Glomerular endothelial cell (primary cell): ENCODE results near the gene PSMD11. TPM values are rescaled to one million over a fixed set of nuclear protein-coding genes. Genes with fewer than 3 reads are reported as not detected.
"Not testable (repeated sequence)": the region's sequence is repeated elsewhere in the genome, so short reads cannot be mapped to it uniquely, and the experiment has no call there.

Experiments used
- DNase-seq: peaks from one replicate; pipeline ENCODE4 v3.0.0-alpha.2; 2011; ENCODE audit warnings: low read depth, low spot score; ENCODE audit errors: extremely low read depth
- total RNA-seq: library from RNA; depleted of rRNA; stranded (reverse); fragments of >200 nt; gene quantifications from 2 replicates; pipeline ENCODE4 v1.2.3, GENCODE V29; 2015

The PSMD11 gene
- total RNA-seq = 88.7 and 99.8 TPM in 2 replicates

GRCh38 chr17:32444301-32445073, at the start of gene PSMD11:
TSS of gene PSMD11 (plus strand) at chr17:32444510. CDS start at chr17:32444524, 14 bp downstream.
- peak; percentile 60 for DNase-seq

- no peak for DNase-seq
Measured at GRCh38 chr17:32396343-32396742, 48.0 kb upstream of the PSMD11 start.

- DNase-seq = no peak
Measured at GRCh38 chr17:32398946-32399345, 45.4 kb upstream of the PSMD11 start.

GRCh38 chr17:32410085-32410484, 34.2 kb upstream of the PSMD11 start:
- DNase-seq = not testable (repeated sequence)

- no peak for DNase-seq
Measured at GRCh38 chr17:32426894-32427293, 17.4 kb upstream of the PSMD11 start.

- DNase-seq = no peak
Measured at GRCh38 chr17:32429598-32429997, 14.7 kb upstream of the PSMD11 start.

- DNase-seq = no peak
Measured at GRCh38 chr17:32440722-32441121, 3.6 kb upstream of the PSMD11 start.

- no peak for DNase-seq
Measured at GRCh38 chr17:32441886-32442285, 2.4 kb upstream of the PSMD11 start.

- DNase-seq = no peak
Measured at GRCh38 chr17:32443827-32444300, 446 bp upstream of the PSMD11 start.

GRCh38 chr17:32445074-32445415, 735 bp downstream of the PSMD11 start:
- DNase-seq = no peak

GRCh38 chr17:32445497-32445896, 1.2 kb downstream of the PSMD11 start:
- DNase-seq = no peak

GRCh38 chr17:32445971-32446370, 1.7 kb downstream of the PSMD11 start:
- no peak for DNase-seq

GRCh38 chr17:32446949-32447348, 2.6 kb downstream of the PSMD11 start:
- DNase-seq = no peak

GRCh38 chr17:32449963-32450362, 5.7 kb downstream of the PSMD11 start:
- DNase-seq = no peak

- not testable (repeated sequence) for DNase-seq
Measured at GRCh38 chr17:32450379-32450778, 6.1 kb downstream of the PSMD11 start.

GRCh38 chr17:32451879-32452278, 7.6 kb downstream of the PSMD11 start:
- DNase-seq = no peak

GRCh38 chr17:32452281-32452680, 8.0 kb downstream of the PSMD11 start:
- DNase-seq = no peak

GRCh38 chr17:32453370-32453769, 9.1 kb downstream of the PSMD11 start:
- DNase-seq = no peak

- no peak for DNase-seq
Measured at GRCh38 chr17:32458371-32458770, 14.1 kb downstream of the PSMD11 start.

GRCh38 chr17:32460054-32460453, 15.7 kb downstream of the PSMD11 start:
- DNase-seq = no peak

- no peak for DNase-seq
Measured at GRCh38 chr17:32461498-32461852, 17.2 kb downstream of the PSMD11 start.

GRCh38 chr17:32461853-32462617, 17.7 kb downstream of the PSMD11 start:
- DNase-seq = no peak
